HTR-8/SVneo (cell line): ENCODE data around the gene ZNF627.

Experiments
- DNase-seq: peaks from one replicate; pipeline ENCODE4 v3.0.0; 2011; ENCODE audit warnings: low spot score, mixed read lengths; ENCODE audit not compliant: insufficient read length
- FAIRE-seq: peaks from 2 replicates; lab custom pipeline; 2011; peaks lifted over from hg19 to GRCh38; lab: Jason Lieb, UNC

The ZNF627 gene

GRCh38 chr19:11663181-11663591 lies 65.9 kb downstream of the ZNF627 start:
- DNase-seq (no peak), FAIRE-seq (no peak)
